HG03521 (cell line): Measurements from ENCODE around the gene NT5C1A.

Experiments
- ATAC-seq: cut with Tn5 transposase; IDR thresholded peaks from one replicate; pipeline ENCODE4 v1.9.1; 2021; ENCODE audit warnings: mild to moderate bottlenecking, moderate library complexity; ENCODE audit not compliant: unreplicated experiment

The NT5C1A gene

GRCh38 chr1:39671793-39672550 lies at the start of gene NT5C1A:
Gene NT5C1A (minus strand): TSS chr1:39672107. CDS start chr1:39672038, 69 bp downstream.
- no peak for ATAC-seq

DNA sequence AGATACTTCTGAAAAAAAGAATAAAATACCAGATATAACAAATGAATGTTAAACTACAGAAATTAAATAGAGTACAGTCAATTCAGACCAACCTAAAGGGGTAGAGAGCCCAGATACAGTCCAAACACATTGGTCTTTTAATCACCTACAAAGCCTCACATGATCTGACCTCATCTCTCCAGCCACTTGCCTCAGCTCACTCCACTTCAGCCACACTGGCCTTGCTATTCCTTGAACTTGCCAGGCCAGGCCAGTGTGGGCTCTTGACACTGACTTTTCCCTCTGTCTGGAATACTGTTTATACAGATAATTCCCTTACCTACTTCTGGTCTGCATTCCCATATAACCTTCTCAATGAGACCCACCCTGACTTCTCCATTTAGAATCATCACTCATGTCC lies 49.8 kb upstream of the NT5C1A start:
- ATAC-seq = no peak

- ATAC-seq = no peak
These were observed 48.4 kb upstream of the NT5C1A start for GRCh38 chr1:39720094-39720999.

GRCh38 chr1:39717809-39718208 lies 45.9 kb upstream of the NT5C1A start:
- no peak for ATAC-seq

- ATAC-seq = no peak
These were observed 41.6 kb upstream of the NT5C1A start for GRCh38 chr1:39713557-39713956.

DNA sequence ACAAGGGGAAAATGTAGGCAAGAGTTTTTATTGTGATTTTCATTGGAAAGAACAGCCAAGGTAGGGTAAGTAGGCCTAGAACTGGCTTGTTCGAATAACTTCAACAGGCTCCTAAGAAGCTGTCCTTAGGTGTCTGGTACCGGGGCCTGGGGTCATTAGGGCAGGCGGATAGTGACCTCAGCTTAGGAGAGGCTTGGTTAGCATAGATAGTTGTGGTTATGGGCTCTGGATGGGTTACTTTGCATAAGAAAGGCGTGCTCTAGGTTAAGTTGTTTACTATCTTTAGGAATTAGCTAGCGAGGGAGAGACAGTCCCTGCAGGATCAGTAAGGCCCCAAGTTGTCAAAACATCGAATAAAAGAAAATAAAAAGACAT lies 40.0 kb upstream of the NT5C1A start:
- ATAC-seq = no peak

- ATAC-seq = no peak
These were observed 39.4 kb upstream of the NT5C1A start for GRCh38 chr1:39711104-39711965.

- ATAC-seq = no peak
These were observed 35.6 kb upstream of the NT5C1A start for GRCh38 chr1:39707506-39707905.

- ATAC-seq = no peak
These were observed 32.9 kb upstream of the NT5C1A start for GRCh38 chr1:39704757-39705156.

DNA sequence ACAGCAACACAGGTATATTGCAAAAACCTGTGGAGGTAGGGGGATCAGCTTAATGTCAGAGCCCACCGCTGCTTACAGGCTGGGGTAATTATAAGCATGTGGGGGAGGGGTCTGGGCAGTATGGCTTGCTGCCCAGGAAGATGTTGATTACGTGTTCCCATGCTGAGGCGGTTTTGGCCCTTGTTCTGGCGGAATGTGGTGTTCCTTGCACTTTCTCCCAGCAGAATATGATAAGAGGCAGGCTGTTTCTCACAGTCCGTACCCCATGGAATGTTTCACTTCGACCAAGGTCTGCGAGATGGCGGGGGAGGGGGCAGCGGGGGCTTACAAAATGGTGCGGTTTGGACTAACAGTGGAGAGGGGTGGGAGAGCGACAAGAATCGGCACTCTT lies 29.1 kb upstream of the NT5C1A start:
- ATAC-seq = no peak

- no peak for ATAC-seq
These were observed 28.4 kb upstream of the NT5C1A start for GRCh38 chr1:39700348-39700747.

- no peak for ATAC-seq
These were observed 27.5 kb upstream of the NT5C1A start for GRCh38 chr1:39699419-39699818.

- ATAC-seq = no peak
These were observed 26.7 kb upstream of the NT5C1A start for GRCh38 chr1:39698568-39698967.

DNA sequence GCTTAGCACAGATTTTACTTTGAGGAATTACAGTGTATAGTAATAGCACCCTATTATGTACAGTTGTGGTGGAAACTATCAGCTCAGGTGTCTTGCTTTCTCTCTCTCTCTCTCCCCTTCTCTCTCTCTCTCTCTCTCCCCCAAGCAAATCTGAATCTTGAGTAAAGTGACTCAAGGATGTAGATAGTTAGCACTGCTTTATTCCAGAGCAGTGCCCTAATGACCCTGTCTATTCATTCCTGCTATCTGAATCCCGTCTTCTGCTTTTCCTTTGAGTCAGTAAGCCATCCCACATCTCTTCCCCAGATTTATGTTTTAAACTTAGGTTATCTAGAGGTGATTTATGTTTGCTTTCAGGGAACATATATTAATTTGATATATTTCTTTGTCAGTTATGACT lies 24.5 kb upstream of the NT5C1A start:
- no peak for ATAC-seq

DNA sequence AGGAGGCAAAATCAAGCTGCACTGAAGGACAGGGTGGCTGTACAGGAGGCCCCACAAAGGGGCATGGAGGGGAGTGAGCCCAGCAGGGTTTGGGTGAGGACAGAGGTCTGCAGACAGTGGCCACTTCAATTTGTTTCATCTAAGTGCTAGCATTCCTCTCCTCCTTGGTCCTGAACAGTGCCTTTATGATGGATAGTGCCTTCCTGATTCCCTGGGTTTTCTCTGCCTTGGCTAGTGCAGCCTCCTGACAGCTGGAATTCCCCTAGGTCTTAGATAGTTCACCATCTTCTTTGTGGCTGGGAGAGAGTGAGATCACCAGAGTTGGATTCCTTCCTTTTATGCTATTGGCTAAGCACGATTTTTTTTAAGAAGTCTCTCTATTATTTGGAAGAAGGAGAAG lies 23.1 kb upstream of the NT5C1A start:
- ATAC-seq = no peak

- ATAC-seq = no peak
These were observed 22.1 kb upstream of the NT5C1A start for GRCh38 chr1:39694026-39694425.

GRCh38 chr1:39692152-39693074 lies 20.5 kb upstream of the NT5C1A start:
- no peak for ATAC-seq

- peak; percentile 72 for ATAC-seq
These were observed 19.7 kb upstream of the NT5C1A start, which contains the start of gene HPCAL4 for GRCh38 chr1:39691383-39692151. Gene HPCAL4 (minus strand): TSS chr1:39691433. CDS start chr1:39684603, 6,830 bp downstream.

DNA sequence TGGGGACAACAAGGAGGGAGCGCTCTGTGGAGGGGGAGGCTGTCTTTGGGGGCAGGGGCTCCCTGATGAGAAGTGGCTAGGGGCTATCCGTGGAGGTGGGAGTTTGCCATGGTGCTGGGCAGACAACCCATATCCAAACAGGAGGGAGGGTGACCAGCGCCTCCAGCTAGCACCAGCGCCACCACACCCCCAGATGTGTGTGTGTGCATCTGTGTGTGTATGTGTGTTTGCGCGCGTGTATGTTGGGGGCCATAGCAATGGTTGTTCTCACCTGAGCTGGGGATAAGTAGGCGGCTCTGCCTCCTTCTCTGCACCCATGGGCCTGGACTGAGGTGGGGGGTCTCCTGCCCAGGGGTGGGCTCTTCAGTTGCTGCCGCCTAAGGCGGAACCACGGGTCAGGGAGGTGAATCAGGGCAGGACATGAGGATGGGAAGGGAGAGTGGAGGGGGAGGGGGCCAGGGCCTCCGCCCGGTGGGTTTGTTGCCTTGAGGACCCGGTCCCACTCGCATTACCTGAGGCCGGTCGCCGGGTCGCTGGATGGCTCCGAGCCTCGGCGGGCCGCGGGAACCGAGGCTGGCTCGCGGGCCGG lies 19.0 kb upstream of the NT5C1A start:
- no peak for ATAC-seq
